WTC11 (cell line): ENCODE measurements around the gene SOX9. TPM values are rescaled to one million over a fixed set of nuclear protein-coding genes. Genes with fewer than 3 reads are reported as not detected.

Experiments used
- ATAC-seq: fragments of 200-7000 bp; cut with Tn5 transposase; 2 replicates; pipeline ENCODE4 v1.10.0; 2021; ENCODE audit warnings: mild to moderate bottlenecking, moderate library complexity
- CTCF ChIA-PET: fragments of 300-600 bp; sonication (Branson Sonifier 250); formaldehyde crosslinking; loops from one replicate; lab custom pipeline; 2021; ENCODE audit warnings: antibody characterized with exemption; lab: Charles Lee
- POLR2A ChIA-PET: fragments of 350-600 bp; sonication (Branson Sonifier 250); formaldehyde crosslinking; loops from one replicate; lab custom pipeline; 2021; ENCODE audit warnings: antibody characterized with exemption; lab: Charles Lee
- DNase-seq: peaks from one replicate; pipeline ENCODE4 v3.0.0; 2021; ENCODE audit warnings: low spot score
- H3K27ac Mint-ChIP-seq: 2 replicates; pipeline ENCODE4 v1.8.0; 2021; ENCODE audit warnings: mixed read lengths
- H3K27me3 Mint-ChIP-seq: 2 replicates; pipeline ENCODE4 v1.8.0; 2021; ENCODE audit warnings: low read depth, mild to moderate bottlenecking, moderate library complexity, mixed read lengths
- H3K36me3 Mint-ChIP-seq: 2 replicates; pipeline ENCODE4 v1.8.0; 2021; ENCODE audit warnings: mixed read lengths
- H3K4me1 Mint-ChIP-seq: 2 replicates; pipeline ENCODE4 v1.8.0; 2022; ENCODE audit warnings: mixed read lengths
- H3K4me3 Mint-ChIP-seq: 2 replicates; pipeline ENCODE4 v1.8.0; 2021; ENCODE audit warnings: mild to moderate bottlenecking, moderate library complexity, mixed read lengths
- H3K9me3 Mint-ChIP-seq: 2 replicates; pipeline ENCODE4 v1.8.0; 2021; ENCODE audit warnings: mixed read lengths
- AR ChIP-seq: fragments of 250-450 bp; sonication (Bioruptor Pico); IDR thresholded peaks from 2 replicates; pipeline ENCODE4 v1.9.0; 2021; ENCODE audit warnings: mild to moderate bottlenecking
- ARID4B ChIP-seq: sonication (generic); formaldehyde crosslinking; IDR thresholded peaks from 2 replicates; pipeline ENCODE4 v1.8.0; 2023; ENCODE audit warnings: missing genetic modification reagents, mild to moderate bottlenecking, borderline replicate concordance
- ATF1 ChIP-seq: sonication (generic); formaldehyde crosslinking; IDR thresholded peaks from 2 replicates; pipeline ENCODE4 v1.8.1; 2023; ENCODE audit warnings: mild to moderate bottlenecking, moderate library complexity, missing genetic modification reagents
- E2F5 ChIP-seq: sonication (generic); formaldehyde crosslinking; IDR thresholded peaks from 2 replicates; pipeline ENCODE4 v1.8.1; 2022; ENCODE audit warnings: mild to moderate bottlenecking, moderate library complexity, missing genetic modification reagents
- FOXP1 ChIP-seq: sonication (generic); formaldehyde crosslinking; IDR thresholded peaks from 2 replicates; pipeline ENCODE4 v1.8.0; 2022; ENCODE audit warnings: missing genetic modification reagents, mild to moderate bottlenecking, moderate library complexity, borderline replicate concordance
- NFATC4 ChIP-seq: fragments of 250-450 bp; sonication (Bioruptor Pico); IDR thresholded peaks from 2 replicates; pipeline ENCODE4 v1.9.0; 2021; ENCODE audit warnings: mild to moderate bottlenecking
- NR3C1 ChIP-seq: sonication (generic); formaldehyde crosslinking; conservative IDR thresholded peaks from 2 replicates; pipeline ENCODE4 v1.8.1; 2023; ENCODE audit warnings: low read depth, mild to moderate bottlenecking, missing genetic modification reagents
- RELA ChIP-seq: sonication (generic); formaldehyde crosslinking; IDR thresholded peaks from 2 replicates; pipeline ENCODE4 v1.8.1; 2022; ENCODE audit warnings: missing genetic modification reagents, mild to moderate bottlenecking, borderline replicate concordance
- TEAD4 ChIP-seq: sonication (generic); formaldehyde crosslinking; IDR thresholded peaks from 2 replicates; pipeline ENCODE4 v1.8.0; 2022; ENCODE audit warnings: mild to moderate bottlenecking, missing genetic modification reagents
- ZBTB21 ChIP-seq: sonication (generic); formaldehyde crosslinking; IDR thresholded peaks from 2 replicates; pipeline ENCODE4 v1.8.1; 2023; ENCODE audit warnings: mild to moderate bottlenecking, missing genetic modification reagents, borderline replicate concordance
- ZBTB43 ChIP-seq: sonication (generic); formaldehyde crosslinking; IDR thresholded peaks from 2 replicates; pipeline ENCODE4 v1.8.1; 2023; ENCODE audit warnings: mild to moderate bottlenecking, missing genetic modification reagents
- ZNF232 ChIP-seq: sonication (generic); formaldehyde crosslinking; IDR thresholded peaks from 2 replicates; pipeline ENCODE4 v1.8.0; 2022; ENCODE audit warnings: mild to moderate bottlenecking, missing genetic modification reagents
- ZNF263 ChIP-seq: sonication (generic); formaldehyde crosslinking; IDR thresholded peaks from 2 replicates; pipeline ENCODE4 v1.8.1; 2022; ENCODE audit warnings: low read depth, mild to moderate bottlenecking, moderate library complexity, missing genetic modification reagents
- ZNF396 ChIP-seq: fragments of 250-450 bp; sonication (Bioruptor Pico); IDR thresholded peaks from 2 replicates; pipeline ENCODE4 v1.8.0; 2021; ENCODE audit warnings: mild to moderate bottlenecking, moderate library complexity, borderline replicate concordance
- ZNF423 ChIP-seq: fragments of 250-450 bp; sonication (Bioruptor Pico); IDR thresholded peaks from 2 replicates; pipeline ENCODE4 v2.1.2; 2022; ENCODE audit warnings: mild to moderate bottlenecking, moderate library complexity
- ZNF671 ChIP-seq: fragments of 250-450 bp; sonication (Bioruptor Pico); IDR thresholded peaks from 2 replicates; pipeline ENCODE4 v1.8.0; 2021; ENCODE audit warnings: mild to moderate bottlenecking
- total RNA-seq: library from RNA; stranded (reverse); gene quantifications from 3 replicates; pipeline ENCODE4 v1.2.3, GENCODE V29; 2021
- TF ChIP-seq, protein P1 (sequence below): fragments of 250-450 bp; sonication (Bioruptor Pico); IDR thresholded peaks from 2 replicates; pipeline ENCODE4 v2.1.2; 2022; ENCODE audit warnings: mild to moderate bottlenecking, moderate library complexity
- TF ChIP-seq, protein P2 (sequence below): sonication (generic); formaldehyde crosslinking; IDR thresholded peaks from 2 replicates; pipeline ENCODE4 v1.8.0; 2022; ENCODE audit warnings: mild to moderate bottlenecking, missing genetic modification reagents
- TF ChIP-seq, protein P3 (sequence below): sonication (generic); formaldehyde crosslinking; IDR thresholded peaks from 2 replicates; pipeline ENCODE4 v1.8.1; 2022; ENCODE audit warnings: missing genetic modification reagents, borderline replicate concordance
- TF ChIP-seq, protein P4 (sequence below): sonication (generic); formaldehyde crosslinking; IDR thresholded peaks from 2 replicates; pipeline ENCODE4 v1.8.1; 2023; ENCODE audit warnings: mild to moderate bottlenecking, missing genetic modification reagents, moderate library complexity

The SOX9 gene
- total RNA-seq, 1 experiment from 2014 or later: 8.1 TPM

DNA sequence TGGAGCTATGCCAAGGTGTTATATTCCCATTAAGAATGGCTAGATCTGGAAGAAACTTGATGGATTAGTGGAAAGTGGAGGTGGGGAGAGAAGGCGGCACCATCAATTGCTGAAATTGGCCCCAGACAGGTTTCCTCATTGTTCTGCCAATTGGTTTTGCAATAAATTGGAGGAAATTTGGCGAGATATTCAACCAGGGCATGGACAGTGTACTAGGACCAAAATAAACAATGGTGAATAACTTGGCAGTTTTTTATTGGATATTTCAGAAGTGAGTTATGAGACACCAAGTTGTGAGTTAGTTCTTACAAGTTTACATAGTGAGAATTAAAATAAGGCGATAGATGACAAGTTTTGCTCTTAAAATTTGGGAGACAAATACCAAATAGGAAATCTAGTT, 41.1 kb upstream of the SOX9 start (continued):
- TF ChIP-seq, protein P1, sequence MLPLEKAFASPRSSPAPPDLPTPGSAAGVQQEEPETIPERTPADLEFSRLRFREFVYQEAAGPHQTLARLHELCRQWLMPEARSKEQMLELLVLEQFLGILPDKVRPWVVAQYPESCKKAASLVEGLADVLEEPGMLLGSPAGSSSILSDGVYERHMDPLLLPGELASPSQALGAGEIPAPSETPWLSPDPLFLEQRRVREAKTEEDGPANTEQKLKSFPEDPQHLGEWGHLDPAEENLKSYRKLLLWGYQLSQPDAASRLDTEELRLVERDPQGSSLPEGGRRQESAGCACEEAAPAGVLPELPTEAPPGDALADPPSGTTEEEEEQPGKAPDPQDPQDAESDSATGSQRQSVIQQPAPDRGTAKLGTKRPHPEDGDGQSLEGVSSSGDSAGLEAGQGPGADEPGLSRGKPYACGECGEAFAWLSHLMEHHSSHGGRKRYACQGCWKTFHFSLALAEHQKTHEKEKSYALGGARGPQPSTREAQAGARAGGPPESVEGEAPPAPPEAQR (CRISPR knock-in tag): no peak
- no peak for TF ChIP-seq E2F5 (CRISPR knock-in tag)
- TF ChIP-seq ZBTB43 (CRISPR knock-in tag): no peak
- no peak for TF ChIP-seq RELA (CRISPR knock-in tag)
- TF ChIP-seq AR: no peak
- TF ChIP-seq NFATC4 (CRISPR knock-in tag): no peak
- no peak for TF ChIP-seq TEAD4
- TF ChIP-seq, protein P2, sequence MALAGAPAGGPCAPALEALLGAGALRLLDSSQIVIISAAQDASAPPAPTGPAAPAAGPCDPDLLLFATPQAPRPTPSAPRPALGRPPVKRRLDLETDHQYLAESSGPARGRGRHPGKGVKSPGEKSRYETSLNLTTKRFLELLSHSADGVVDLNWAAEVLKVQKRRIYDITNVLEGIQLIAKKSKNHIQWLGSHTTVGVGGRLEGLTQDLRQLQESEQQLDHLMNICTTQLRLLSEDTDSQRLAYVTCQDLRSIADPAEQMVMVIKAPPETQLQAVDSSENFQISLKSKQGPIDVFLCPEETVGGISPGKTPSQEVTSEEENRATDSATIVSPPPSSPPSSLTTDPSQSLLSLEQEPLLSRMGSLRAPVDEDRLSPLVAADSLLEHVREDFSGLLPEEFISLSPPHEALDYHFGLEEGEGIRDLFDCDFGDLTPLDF (CRISPR knock-in tag): no peak
- TF ChIP-seq, protein P3, sequence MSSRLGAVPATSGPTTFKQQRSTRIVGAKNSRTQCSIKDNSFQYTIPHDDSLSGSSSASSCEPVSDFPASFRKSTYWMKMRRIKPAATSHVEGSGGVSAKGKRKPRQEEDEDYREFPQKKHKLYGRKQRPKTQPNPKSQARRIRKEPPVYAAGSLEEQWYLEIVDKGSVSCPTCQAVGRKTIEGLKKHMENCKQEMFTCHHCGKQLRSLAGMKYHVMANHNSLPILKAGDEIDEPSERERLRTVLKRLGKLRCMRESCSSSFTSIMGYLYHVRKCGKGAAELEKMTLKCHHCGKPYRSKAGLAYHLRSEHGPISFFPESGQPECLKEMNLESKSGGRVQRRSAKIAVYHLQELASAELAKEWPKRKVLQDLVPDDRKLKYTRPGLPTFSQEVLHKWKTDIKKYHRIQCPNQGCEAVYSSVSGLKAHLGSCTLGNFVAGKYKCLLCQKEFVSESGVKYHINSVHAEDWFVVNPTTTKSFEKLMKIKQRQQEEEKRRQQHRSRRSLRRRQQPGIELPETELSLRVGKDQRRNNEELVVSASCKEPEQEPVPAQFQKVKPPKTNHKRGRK (CRISPR knock-in tag): no peak
- TF ChIP-seq FOXP1 (CRISPR knock-in tag): no peak

GRCh38 chr17:72087876-72088275, 32.9 kb upstream of the SOX9 start:
- ChIA-PET CTCF (no interaction called here), POLR2A (no interaction called here)
- no peaks in the 10 kb centered on the region for H3K4me1 Mint-ChIP-seq
- no peaks in the 10 kb centered on the region; the same call in 1 of the 2 replicates for H3K36me3 Mint-ChIP-seq
- H3K9me3 Mint-ChIP-seq: peaks cover 11% of the 10 kb centered on the region
- H3K4me3 Mint-ChIP-seq: no peak overlapping the region
- ATAC-seq (no peak), DNase-seq (no peak)
- no peak overlapping the region for H3K27ac Mint-ChIP-seq
- no peaks in the 10 kb centered on the region for H3K27me3 Mint-ChIP-seq
- no peak for TF ChIP-seq ZNF263 (CRISPR knock-in tag)
- TF ChIP-seq ZNF671 (CRISPR knock-in tag): no peak
- TF ChIP-seq, protein P4, sequence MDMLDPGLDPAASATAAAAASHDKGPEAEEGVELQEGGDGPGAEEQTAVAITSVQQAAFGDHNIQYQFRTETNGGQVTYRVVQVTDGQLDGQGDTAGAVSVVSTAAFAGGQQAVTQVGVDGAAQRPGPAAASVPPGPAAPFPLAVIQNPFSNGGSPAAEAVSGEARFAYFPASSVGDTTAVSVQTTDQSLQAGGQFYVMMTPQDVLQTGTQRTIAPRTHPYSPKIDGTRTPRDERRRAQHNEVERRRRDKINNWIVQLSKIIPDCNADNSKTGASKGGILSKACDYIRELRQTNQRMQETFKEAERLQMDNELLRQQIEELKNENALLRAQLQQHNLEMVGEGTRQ (CRISPR knock-in tag): no peak
- no peak for TF ChIP-seq ZNF396 (CRISPR knock-in tag)
- TF ChIP-seq ATF1 (CRISPR knock-in tag): no peak
- TF ChIP-seq NR3C1 (CRISPR knock-in tag): no peak
- no peak for TF ChIP-seq ARID4B (CRISPR knock-in tag)
- no peak for TF ChIP-seq ZNF232
- TF ChIP-seq, protein P3 (CRISPR knock-in tag): no peak
- no peak for TF ChIP-seq ZBTB21 (CRISPR knock-in tag)
- TF ChIP-seq ZNF423 (CRISPR knock-in tag): no peak
